OCI-LY1 (cell line): ENCODE measurements around the gene FBF1.

ENCODE experiments used
- EZH2 ChIP-seq: fragments of 200-600 bp; sonication (generic), shearing (Covaris generic); IDR thresholded peaks from 2 replicates; pipeline ENCODE4 v1.8.0; 2017; ENCODE audit warnings: borderline replicate concordance, mixed run types, mild to moderate bottlenecking, antibody characterized with exemption, low read length, moderate library complexity, mixed read lengths
- TF ChIP-seq, protein P1 (sequence below): fragments of 200-600 bp; sonication (generic), shearing (Covaris generic); IDR thresholded peaks from 2 replicates; pipeline ENCODE4 v1.5.1; 2017; ENCODE audit warnings: mild to moderate bottlenecking, antibody characterized with exemption, low read length, moderate library complexity, mixed read lengths

DNA sequence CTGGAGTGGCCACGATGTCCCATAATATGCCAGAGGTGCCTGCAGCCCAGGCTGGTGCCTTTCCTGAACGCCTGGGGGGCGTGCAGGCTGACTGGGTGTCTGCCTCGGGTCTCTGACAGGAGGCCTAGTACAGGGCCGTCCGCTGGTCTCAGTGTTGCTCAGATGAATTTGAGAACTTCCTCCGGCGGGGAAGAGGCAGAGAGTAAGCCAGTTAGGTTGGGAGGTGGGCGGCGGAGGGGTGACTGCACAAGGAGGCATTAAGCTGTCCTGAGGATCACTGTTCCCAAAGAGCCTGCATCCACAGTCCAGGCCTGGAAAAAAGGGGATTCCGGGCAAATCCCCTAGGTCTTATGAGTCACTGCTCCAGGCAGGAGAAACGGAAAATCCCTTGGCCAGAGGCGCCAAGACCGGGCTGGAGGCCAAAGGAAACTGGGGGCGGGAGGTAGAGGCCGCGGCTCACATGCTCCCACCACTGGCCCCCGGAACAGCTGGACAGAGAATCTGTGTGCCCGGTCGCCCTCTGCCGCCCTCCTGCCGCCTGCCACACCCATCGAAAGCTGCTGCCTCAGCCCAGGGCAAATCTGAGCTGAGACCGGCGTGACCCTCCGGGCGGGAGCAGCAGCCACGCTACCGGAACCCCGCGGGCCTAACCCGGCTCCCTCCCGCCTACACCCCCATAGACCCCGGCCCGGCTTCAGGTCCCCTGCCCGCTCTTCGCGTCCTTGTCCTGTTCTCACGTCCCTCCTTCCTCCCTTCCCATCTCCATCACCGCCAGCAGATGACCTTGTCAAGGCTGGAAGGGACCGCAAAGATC lies 63.7 kb downstream of the FBF1 start:
- TF ChIP-seq EZH2, result no peak
- TF ChIP-seq, protein P1, sequence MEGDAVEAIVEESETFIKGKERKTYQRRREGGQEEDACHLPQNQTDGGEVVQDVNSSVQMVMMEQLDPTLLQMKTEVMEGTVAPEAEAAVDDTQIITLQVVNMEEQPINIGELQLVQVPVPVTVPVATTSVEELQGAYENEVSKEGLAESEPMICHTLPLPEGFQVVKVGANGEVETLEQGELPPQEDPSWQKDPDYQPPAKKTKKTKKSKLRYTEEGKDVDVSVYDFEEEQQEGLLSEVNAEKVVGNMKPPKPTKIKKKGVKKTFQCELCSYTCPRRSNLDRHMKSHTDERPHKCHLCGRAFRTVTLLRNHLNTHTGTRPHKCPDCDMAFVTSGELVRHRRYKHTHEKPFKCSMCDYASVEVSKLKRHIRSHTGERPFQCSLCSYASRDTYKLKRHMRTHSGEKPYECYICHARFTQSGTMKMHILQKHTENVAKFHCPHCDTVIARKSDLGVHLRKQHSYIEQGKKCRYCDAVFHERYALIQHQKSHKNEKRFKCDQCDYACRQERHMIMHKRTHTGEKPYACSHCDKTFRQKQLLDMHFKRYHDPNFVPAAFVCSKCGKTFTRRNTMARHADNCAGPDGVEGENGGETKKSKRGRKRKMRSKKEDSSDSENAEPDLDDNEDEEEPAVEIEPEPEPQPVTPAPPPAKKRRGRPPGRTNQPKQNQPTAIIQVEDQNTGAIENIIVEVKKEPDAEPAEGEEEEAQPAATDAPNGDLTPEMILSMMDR, result no peak
